Cardiac muscle cell (in vitro differentiated cells and primary cell): ENCODE data around the gene DPYD. TPM values are rescaled to one million over a fixed set of nuclear protein-coding genes. Genes with fewer than 3 reads are reported as not detected.

Source experiments
- DNase-seq, 2 donors: peaks; one replicate each; pipeline versions ENCODE4 v3.0.0 to v3.0.0-alpha.2; 2010 to 2017; ENCODE audit warnings: low read depth in 1 of 2, low spot score in 1 of 2
- H3K27ac ChIP-seq: fragments of 200-600 bp; sonication (generic); 2 replicates; pipeline ENCODE4 v1.5.1; 2016
- H3K27me3 ChIP-seq: fragments of 200-600 bp; sonication (generic); 2 replicates; pipeline ENCODE4 v1.6.0; 2016; ENCODE audit warnings: control low read depth
- H3K36me3 ChIP-seq: fragments of 200-600 bp; sonication (generic); 2 replicates; pipeline ENCODE4 v1.5.1; 2016; ENCODE audit warnings: control low read depth
- H3K4me1 ChIP-seq: fragments of 200-600 bp; sonication (generic); 2 replicates; pipeline ENCODE4 v1.8.1; 2017; ENCODE audit warnings: low read depth, mild to moderate bottlenecking, mixed run types
- H3K4me3 ChIP-seq: fragments of 200-600 bp; sonication (generic); 2 replicates; pipeline ENCODE4 v1.5.1; 2016; ENCODE audit warnings: mild to moderate bottlenecking
- H3K9me3 ChIP-seq: fragments of 200-600 bp; sonication (generic); 2 replicates; pipeline ENCODE4 v1.5.1; 2017; ENCODE audit warnings: low read depth, mild to moderate bottlenecking, control low read depth
- CTCF ChIP-seq: IDR thresholded peaks from 2 replicates; pipeline ENCODE4 v1.5.1; 2012; ENCODE audit warnings: low read depth, mild to moderate bottlenecking, low read length
- polyA plus RNA-seq: library from polyadenylated mRNA; unstranded; fragments of >200 nt; fragmentation: Nextera tagmentation; extraction: Ambion mirVana; gene quantifications from 2 replicates; pipeline ENCODE4 v1.2.1, GENCODE V29; 2016
- total RNA-seq: library from RNA; depleted of rRNA; stranded (reverse); fragments of >200 nt; gene quantifications from 2 replicates; pipeline ENCODE4 v1.2.3, GENCODE V29; 2016

Gene DPYD
- total and polyA plus RNA-seq, 2 experiments from 2014 or later, result 0.66 to 2.0 TPM

GRCh38 chr1:97145321-97145956 is 775.4 kb downstream of the DPYD start:
- peak in 1 of 2 donors; percentile 58 for DNase-seq
- no peak overlapping the region for H3K27ac ChIP-seq
- TF ChIP-seq CTCF, result no peak
- no peaks in the 10 kb centered on the region for H3K9me3 ChIP-seq
- no peak overlapping the region for H3K4me3 ChIP-seq
- H3K4me1 ChIP-seq, result no peaks in the 10 kb centered on the region
- no peaks in the 10 kb centered on the region for H3K36me3 ChIP-seq
- H3K27me3 ChIP-seq, result no peaks in the 10 kb centered on the region

GRCh38 chr1:97144527-97144926 is 776.3 kb downstream of the DPYD start:
- Histone ChIP-seq H3K4me3 (no peak overlapping the region), H3K27ac (no peak overlapping the region), H3K27me3 (no peaks in the 10 kb centered on the region), H3K4me1 (no peaks in the 10 kb centered on the region), H3K36me3 (no peaks in the 10 kb centered on the region), H3K9me3 (no peaks in the 10 kb centered on the region)
- TF ChIP-seq CTCF, result no peak
- DNase-seq, result peak in 1 of 2 donors; percentile 23

GRCh38 chr1:97143236-97143882 is 777.5 kb downstream of the DPYD start:
- H3K36me3 ChIP-seq, result no peaks in the 10 kb centered on the region
- no peak overlapping the region for H3K4me3 ChIP-seq
- H3K27me3 ChIP-seq, result no peaks in the 10 kb centered on the region
- no peaks in the 10 kb centered on the region for H3K9me3 ChIP-seq
- peak in 1 of 2 donors; percentile 23 for DNase-seq
- TF ChIP-seq CTCF, result no peak
- H3K4me1 ChIP-seq, result peaks cover 5% of the 10 kb centered on the region
- no peak overlapping the region for H3K27ac ChIP-seq

- Histone ChIP-seq H3K4me3 (no peak overlapping the region), H3K36me3 (no peaks in the 10 kb centered on the region), H3K9me3 (no peaks in the 10 kb centered on the region), H3K27ac (no peak overlapping the region), H3K27me3 (no peaks in the 10 kb centered on the region), H3K4me1 (peaks cover 10% of the 10 kb centered on the region)
- TF ChIP-seq CTCF, result no peak
- DNase-seq, result no peak
Observed at GRCh38 chr1:97140611-97141010, 780.2 kb downstream of the DPYD start.

- DNase-seq, result peak in 1 of 2 donors; percentile 40
- peaks cover 10% of the 10 kb centered on the region for H3K4me1 ChIP-seq
- no peaks in the 10 kb centered on the region for H3K27me3 ChIP-seq
- no peak overlapping the region for H3K4me3 ChIP-seq
- H3K9me3 ChIP-seq, result no peaks in the 10 kb centered on the region
- H3K27ac ChIP-seq, result no peak overlapping the region
- no peaks in the 10 kb centered on the region for H3K36me3 ChIP-seq
- TF ChIP-seq CTCF, result no peak
Observed at GRCh38 chr1:97139512-97139911, 781.3 kb downstream of the DPYD start.
